Measurements from ENCODE around the gene NSMCE3.

The NSMCE3 gene

GRCh38 chr15:29272219-29272618 is 2.6 kb upstream of the NSMCE3 start:
- Histone ChIP-seq H3K27me3 (replicated peaks; ENCODE audit: control insufficient read depth, insufficient read depth, low read length, poor library complexity, severe bottlenecking) (no peaks in the 10 kb centered on the region), H3K4me1 (ENCODE audit: control insufficient read depth, insufficient read depth, low read length, poor library complexity, severe bottlenecking) (peaks cover 14% of the 10 kb centered on the region), H3K4me3 (ENCODE audit: insufficient read depth, low read depth, low read length, poor library complexity, severe bottlenecking) (no peak overlapping the region), H3K27ac (ENCODE audit: insufficient read depth, low read length, poor library complexity, severe bottlenecking) (no peak overlapping the region), H3K9me3 (ENCODE audit: control insufficient read depth, low read length) (no peaks in the 10 kb centered on the region), H3K36me3 (ENCODE audit: control insufficient read depth, insufficient read depth, low read length) (no peaks in the 10 kb centered on the region)
- no peak for DNase-seq

GRCh38 chr15:29270976-29271375 is 1.4 kb upstream of the NSMCE3 start:
- Histone ChIP-seq H3K9me3 (ENCODE audit: control insufficient read depth, low read length) (no peaks in the 10 kb centered on the region), H3K27me3 (replicated peaks; ENCODE audit: control insufficient read depth, insufficient read depth, low read length, poor library complexity, severe bottlenecking) (no peaks in the 10 kb centered on the region), H3K36me3 (ENCODE audit: control insufficient read depth, insufficient read depth, low read length) (no peaks in the 10 kb centered on the region), H3K4me1 (ENCODE audit: control insufficient read depth, insufficient read depth, low read length, poor library complexity, severe bottlenecking) (peaks cover 20% of the 10 kb centered on the region), H3K27ac (ENCODE audit: insufficient read depth, low read length, poor library complexity, severe bottlenecking) (peak overlapping the region; percentile 94), H3K4me3 (ENCODE audit: insufficient read depth, low read depth, low read length, poor library complexity, severe bottlenecking) (no peak overlapping the region)
- DNase-seq, result no peak

GRCh38 chr15:29270169-29270955 is 740 bp upstream of the NSMCE3 start:
- Histone ChIP-seq H3K4me3 (ENCODE audit: insufficient read depth, low read depth, low read length, poor library complexity, severe bottlenecking) (peak overlapping the region; percentile 58), H3K27ac (ENCODE audit: insufficient read depth, low read length, poor library complexity, severe bottlenecking) (peak overlapping the region; percentile 94), H3K27me3 (replicated peaks; ENCODE audit: control insufficient read depth, insufficient read depth, low read length, poor library complexity, severe bottlenecking) (no peaks in the 10 kb centered on the region), H3K4me1 (ENCODE audit: control insufficient read depth, insufficient read depth, low read length, poor library complexity, severe bottlenecking) (peaks cover 20% of the 10 kb centered on the region), H3K9me3 (ENCODE audit: control insufficient read depth, low read length) (no peaks in the 10 kb centered on the region), H3K36me3 (ENCODE audit: control insufficient read depth, insufficient read depth, low read length) (no peaks in the 10 kb centered on the region)
- peak in 1 of 3 donors; percentile 12 for DNase-seq

GRCh38 chr15:29268706-29269484 is 727 bp downstream of the NSMCE3 start:
- Histone ChIP-seq H3K36me3 (ENCODE audit: control insufficient read depth, insufficient read depth, low read length) (no peaks in the 10 kb centered on the region), H3K4me1 (ENCODE audit: control insufficient read depth, insufficient read depth, low read length, poor library complexity, severe bottlenecking) (peaks cover 20% of the 10 kb centered on the region), H3K27ac (ENCODE audit: insufficient read depth, low read length, poor library complexity, severe bottlenecking) (peak overlapping the region; percentile 94), H3K4me3 (ENCODE audit: insufficient read depth, low read depth, low read length, poor library complexity, severe bottlenecking) (peak overlapping the region; percentile 58), H3K27me3 (replicated peaks; ENCODE audit: control insufficient read depth, insufficient read depth, low read length, poor library complexity, severe bottlenecking) (no peaks in the 10 kb centered on the region), H3K9me3 (ENCODE audit: control insufficient read depth, low read length) (no peaks in the 10 kb centered on the region)
- peak; percentile 5 to 40 (median 24) for DNase-seq

GRCh38 chr15:29266052-29266582 is 3.5 kb downstream of the NSMCE3 start:
- Histone ChIP-seq H3K36me3 (ENCODE audit: control insufficient read depth, insufficient read depth, low read length) (no peaks in the 10 kb centered on the region), H3K27ac (ENCODE audit: insufficient read depth, low read length, poor library complexity, severe bottlenecking) (no peak overlapping the region), H3K9me3 (ENCODE audit: control insufficient read depth, low read length) (no peaks in the 10 kb centered on the region), H3K4me3 (ENCODE audit: insufficient read depth, low read depth, low read length, poor library complexity, severe bottlenecking) (no peak overlapping the region), H3K4me1 (ENCODE audit: control insufficient read depth, insufficient read depth, low read length, poor library complexity, severe bottlenecking) (peaks cover 20% of the 10 kb centered on the region), H3K27me3 (replicated peaks; ENCODE audit: control insufficient read depth, insufficient read depth, low read length, poor library complexity, severe bottlenecking) (no peaks in the 10 kb centered on the region)
- DNase-seq, result no peak

GRCh38 chr15:29263289-29263688 is 6.3 kb downstream of the NSMCE3 start:
- DNase-seq, result no peak
- Histone ChIP-seq H3K27ac (ENCODE audit: insufficient read depth, low read length, poor library complexity, severe bottlenecking) (no peak overlapping the region), H3K4me1 (ENCODE audit: control insufficient read depth, insufficient read depth, low read length, poor library complexity, severe bottlenecking) (peaks cover 14% of the 10 kb centered on the region), H3K36me3 (ENCODE audit: control insufficient read depth, insufficient read depth, low read length) (no peaks in the 10 kb centered on the region), H3K27me3 (replicated peaks; ENCODE audit: control insufficient read depth, insufficient read depth, low read length, poor library complexity, severe bottlenecking) (no peaks in the 10 kb centered on the region), H3K9me3 (ENCODE audit: control insufficient read depth, low read length) (no peaks in the 10 kb centered on the region), H3K4me3 (ENCODE audit: insufficient read depth, low read depth, low read length, poor library complexity, severe bottlenecking) (no peak overlapping the region)

- no peak overlapping the region for H3K27ac ChIP-seq (ENCODE audit: insufficient read depth, low read length, poor library complexity, severe bottlenecking)
- no peak for DNase-seq
- H3K36me3 ChIP-seq (ENCODE audit: control insufficient read depth, insufficient read depth, low read length), result no peaks in the 10 kb centered on the region
- H3K27me3 ChIP-seq (replicated peaks; ENCODE audit: control insufficient read depth, insufficient read depth, low read length, poor library complexity, severe bottlenecking), result no peaks in the 10 kb centered on the region
- no peak overlapping the region for H3K4me3 ChIP-seq (ENCODE audit: insufficient read depth, low read depth, low read length, poor library complexity, severe bottlenecking)
- no peaks in the 10 kb centered on the region for H3K9me3 ChIP-seq (ENCODE audit: control insufficient read depth, low read length)
- peaks cover 10% of the 10 kb centered on the region for H3K4me1 ChIP-seq (ENCODE audit: control insufficient read depth, insufficient read depth, low read length, poor library complexity, severe bottlenecking)
These were observed 6.9 kb downstream of the NSMCE3 start for GRCh38 chr15:29262738-29263137.

GRCh38 chr15:29260896-29261295 is 8.7 kb downstream of the NSMCE3 start:
- Histone ChIP-seq H3K27me3 (replicated peaks; ENCODE audit: control insufficient read depth, insufficient read depth, low read length, poor library complexity, severe bottlenecking) (no peaks in the 10 kb centered on the region), H3K9me3 (ENCODE audit: control insufficient read depth, low read length) (no peaks in the 10 kb centered on the region), H3K4me1 (ENCODE audit: control insufficient read depth, insufficient read depth, low read length, poor library complexity, severe bottlenecking) (no peaks in the 10 kb centered on the region), H3K27ac (ENCODE audit: insufficient read depth, low read length, poor library complexity, severe bottlenecking) (no peak overlapping the region), H3K36me3 (ENCODE audit: control insufficient read depth, insufficient read depth, low read length) (no peaks in the 10 kb centered on the region), H3K4me3 (ENCODE audit: insufficient read depth, low read depth, low read length, poor library complexity, severe bottlenecking) (no peak overlapping the region)
- DNase-seq, result no peak

GRCh38 chr15:29259233-29259632 is 10.4 kb downstream of the NSMCE3 start:
- H3K4me3 ChIP-seq (ENCODE audit: insufficient read depth, low read depth, low read length, poor library complexity, severe bottlenecking), result no peak overlapping the region
- H3K27ac ChIP-seq (ENCODE audit: insufficient read depth, low read length, poor library complexity, severe bottlenecking), result no peak overlapping the region

GRCh38 chr15:29252234-29252633 is 17.4 kb downstream of the NSMCE3 start:
- H3K36me3 ChIP-seq (ENCODE audit: control insufficient read depth, insufficient read depth, low read length), result no peaks in the 10 kb centered on the region
- no peaks in the 10 kb centered on the region for H3K27me3 ChIP-seq (replicated peaks; ENCODE audit: control insufficient read depth, insufficient read depth, low read length, poor library complexity, severe bottlenecking)
- no peaks in the 10 kb centered on the region for H3K4me1 ChIP-seq (ENCODE audit: control insufficient read depth, insufficient read depth, low read length, poor library complexity, severe bottlenecking)
- no peak for DNase-seq
- H3K27ac ChIP-seq (ENCODE audit: insufficient read depth, low read length, poor library complexity, severe bottlenecking), result no peak overlapping the region
- H3K4me3 ChIP-seq (ENCODE audit: insufficient read depth, low read depth, low read length, poor library complexity, severe bottlenecking), result no peak overlapping the region
- H3K9me3 ChIP-seq (ENCODE audit: control insufficient read depth, low read length), result no peaks in the 10 kb centered on the region

More at GRCh38 chr15:29259233-29259632, 10.4 kb downstream of the NSMCE3 start:
- no peaks in the 10 kb centered on the region for H3K4me1 ChIP-seq (ENCODE audit: control insufficient read depth, insufficient read depth, low read length, poor library complexity, severe bottlenecking)
- no peaks in the 10 kb centered on the region for H3K27me3 ChIP-seq (replicated peaks; ENCODE audit: control insufficient read depth, insufficient read depth, low read length, poor library complexity, severe bottlenecking)
- H3K9me3 ChIP-seq (ENCODE audit: control insufficient read depth, low read length), result no peaks in the 10 kb centered on the region
- no peaks in the 10 kb centered on the region for H3K36me3 ChIP-seq (ENCODE audit: control insufficient read depth, insufficient read depth, low read length)
- no peak for DNase-seq

Measured in effector memory CD4-positive, alpha-beta T cell (primary cell).